T47D (cell line): ENCODE measurements around the gene EXOG.

Source experiments
- DNase-seq, 2 experiments: peaks; one replicate each; pipeline versions ENCODE4 v3.0.0 to v3.0.0-alpha.2; 2011 to 2012; ENCODE audit warnings: low read depth in 1 of 2, low spot score in 1 of 2
- JUND ChIP-seq: IDR thresholded peaks from 2 replicates; pipeline ENCODE4 v1.6.1; 2012; ENCODE audit warnings: low read depth
- in situ Hi-C: cut with HindIII; loops from 2 replicates; pipeline ENCODE4 v1.10.0; 2016; ENCODE audit warnings: low sequenced_read_pairs, low pct_unique_long_range_greater_than_20kb

The EXOG gene, protein sequence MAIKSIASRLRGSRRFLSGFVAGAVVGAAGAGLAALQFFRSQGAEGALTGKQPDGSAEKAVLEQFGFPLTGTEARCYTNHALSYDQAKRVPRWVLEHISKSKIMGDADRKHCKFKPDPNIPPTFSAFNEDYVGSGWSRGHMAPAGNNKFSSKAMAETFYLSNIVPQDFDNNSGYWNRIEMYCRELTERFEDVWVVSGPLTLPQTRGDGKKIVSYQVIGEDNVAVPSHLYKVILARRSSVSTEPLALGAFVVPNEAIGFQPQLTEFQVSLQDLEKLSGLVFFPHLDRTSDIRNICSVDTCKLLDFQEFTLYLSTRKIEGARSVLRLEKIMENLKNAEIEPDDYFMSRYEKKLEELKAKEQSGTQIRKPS

DNA sequence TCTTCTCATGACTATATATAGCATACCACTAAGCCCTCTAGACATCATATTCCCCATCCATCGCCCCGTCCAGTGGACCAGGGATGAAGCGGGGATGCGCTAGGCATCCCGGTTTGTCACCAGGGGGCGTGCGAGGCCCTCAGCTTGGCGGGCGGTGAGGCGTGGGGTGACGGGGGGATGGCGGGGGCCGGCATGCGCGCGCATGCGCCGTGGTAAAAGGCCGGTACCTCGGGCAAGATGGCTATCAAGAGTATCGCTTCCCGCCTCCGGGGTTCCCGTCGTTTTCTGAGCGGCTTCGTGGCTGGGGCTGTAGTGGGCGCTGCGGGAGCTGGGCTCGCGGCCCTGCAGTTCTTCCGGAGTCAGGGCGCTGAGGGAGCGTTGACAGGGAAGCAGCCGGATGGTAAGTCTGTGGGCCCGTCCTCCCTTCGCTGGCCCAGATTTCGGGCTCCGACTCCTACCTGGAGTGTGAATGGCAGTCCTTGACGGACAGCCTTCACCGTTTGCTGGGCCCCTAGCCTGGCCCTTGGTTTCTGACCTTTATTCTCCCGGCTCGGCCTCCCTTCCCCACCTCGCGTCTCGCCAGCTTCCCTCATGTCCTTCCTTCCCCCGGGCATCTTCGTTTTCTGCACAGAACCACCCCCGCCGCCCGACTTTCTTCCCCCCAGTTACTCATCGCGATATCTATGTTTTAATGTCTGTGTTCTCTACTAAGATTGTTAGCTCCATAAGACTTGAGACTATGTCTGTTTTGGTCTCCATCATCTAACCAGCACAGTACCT is at the start of gene EXOG:
TSS of gene EXOG (plus strand) at position 210 of the 780 bp plus-strand sequence. CDS start at position 238, 28 bp downstream.
- in situ Hi-C loops, result no loop called here
- DNase-seq, result peak; percentile 85 to 91
- TF ChIP-seq JUND, result no peak

DNA sequence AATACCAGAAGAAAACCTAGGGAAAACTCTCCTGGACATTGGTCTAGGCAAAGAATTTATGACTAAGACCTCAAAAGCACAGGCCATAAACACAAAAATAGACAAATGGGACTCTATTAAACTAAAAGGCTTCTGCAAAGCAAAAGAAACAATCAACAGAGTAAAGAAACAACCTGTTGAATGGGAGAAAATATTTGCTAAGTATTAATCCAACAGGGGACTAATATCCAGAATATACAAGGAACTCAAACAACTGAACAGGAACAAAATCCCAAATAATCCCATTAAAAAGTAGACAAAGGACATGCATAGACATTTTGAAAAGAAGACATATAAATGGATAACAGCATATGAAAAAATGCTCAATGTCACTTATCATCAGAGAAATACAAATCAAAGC is 49.3 kb upstream of the EXOG start:
- DNase-seq, result no peak
- TF ChIP-seq JUND, result no peak
- in situ Hi-C loops, result no loop called here

DNA sequence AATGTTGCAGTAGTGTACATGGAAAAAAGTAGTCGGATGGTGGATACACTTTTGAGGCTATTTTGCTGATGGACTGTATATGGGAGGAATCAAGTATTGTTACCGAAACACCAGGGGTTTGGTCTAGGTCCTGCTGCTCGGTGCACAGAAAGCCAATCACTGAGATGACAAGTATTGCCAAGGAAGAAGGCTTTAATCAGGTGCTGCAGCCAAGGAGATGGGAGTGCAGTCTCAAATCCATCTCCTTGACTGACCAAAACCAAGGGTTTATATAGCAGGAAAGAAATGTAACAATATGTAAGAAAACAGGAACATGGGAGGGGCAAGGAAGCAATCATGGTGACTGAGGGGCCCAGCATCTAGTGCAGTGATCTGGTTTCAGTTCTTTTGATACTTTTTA is 45.3 kb upstream of the EXOG start:
- no peak for DNase-seq
- TF ChIP-seq JUND, result no peak
- in situ Hi-C loops, result no loop called here

DNA sequence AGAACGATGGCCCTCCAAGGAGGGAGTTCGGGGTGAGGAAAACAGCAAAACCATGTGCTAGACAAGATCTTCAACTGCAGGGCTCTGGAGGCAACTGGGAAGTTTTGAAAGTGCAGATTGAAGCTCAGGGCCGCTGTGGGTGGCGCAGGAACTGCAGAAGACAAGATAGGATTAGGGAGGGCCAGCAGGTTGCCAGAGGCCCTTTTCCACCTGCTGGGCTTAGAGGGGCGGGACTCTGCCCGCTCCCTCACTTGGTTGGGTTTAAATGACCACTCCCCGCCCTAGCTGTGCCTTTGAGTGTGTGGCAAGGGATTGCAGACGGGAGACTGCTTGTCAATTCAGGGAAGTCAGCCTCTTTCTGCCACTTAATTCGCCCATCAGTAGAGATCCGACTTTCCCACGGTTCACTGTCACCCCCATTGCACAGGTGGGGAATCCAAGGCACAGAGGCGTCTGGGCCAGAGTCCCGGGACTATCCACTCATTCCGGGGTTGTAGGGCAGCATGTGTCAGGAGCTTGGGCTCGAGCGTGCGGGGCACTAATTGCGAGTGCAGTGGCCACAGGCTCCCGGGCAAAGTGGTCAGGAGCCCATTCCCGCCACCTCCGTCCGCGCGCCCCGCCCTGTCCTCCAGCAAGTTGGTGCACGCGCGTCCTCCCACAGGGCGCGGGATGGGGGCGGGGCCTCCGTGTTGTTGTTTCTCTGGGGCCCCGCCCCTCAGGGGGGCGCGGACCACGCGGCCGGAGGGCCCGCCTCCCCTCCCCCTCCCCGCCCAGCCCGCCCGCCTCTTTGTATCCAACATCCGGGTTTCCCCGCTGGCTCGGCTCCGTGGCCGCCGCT is 42.8 kb upstream of the EXOG start, which contains the start of gene ACVR2B:
TSS of gene ACVR2B (plus strand) at position 816 of the 838 bp plus-strand sequence. CDS start 433 bp downstream, outside the sequence.
- no peak for TF ChIP-seq JUND
- in situ Hi-C loops, result no loop called here
- peak; percentile 90 to 94 for DNase-seq

DNA sequence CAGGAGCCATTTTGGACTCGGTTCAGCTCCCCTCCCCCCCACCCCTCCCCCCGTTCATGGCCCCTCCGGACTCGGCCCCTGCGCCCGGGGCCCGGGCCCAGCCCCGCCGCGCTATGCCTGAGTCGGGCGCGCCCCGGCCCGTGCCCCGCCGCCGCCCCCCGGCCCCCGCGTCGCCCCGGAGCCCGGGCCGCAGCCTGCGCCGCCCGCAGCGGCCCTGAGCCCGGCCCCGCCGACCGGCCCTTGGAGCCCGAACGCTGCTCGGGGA is 42.3 kb upstream of the EXOG start:
- no peak for TF ChIP-seq JUND

DNA sequence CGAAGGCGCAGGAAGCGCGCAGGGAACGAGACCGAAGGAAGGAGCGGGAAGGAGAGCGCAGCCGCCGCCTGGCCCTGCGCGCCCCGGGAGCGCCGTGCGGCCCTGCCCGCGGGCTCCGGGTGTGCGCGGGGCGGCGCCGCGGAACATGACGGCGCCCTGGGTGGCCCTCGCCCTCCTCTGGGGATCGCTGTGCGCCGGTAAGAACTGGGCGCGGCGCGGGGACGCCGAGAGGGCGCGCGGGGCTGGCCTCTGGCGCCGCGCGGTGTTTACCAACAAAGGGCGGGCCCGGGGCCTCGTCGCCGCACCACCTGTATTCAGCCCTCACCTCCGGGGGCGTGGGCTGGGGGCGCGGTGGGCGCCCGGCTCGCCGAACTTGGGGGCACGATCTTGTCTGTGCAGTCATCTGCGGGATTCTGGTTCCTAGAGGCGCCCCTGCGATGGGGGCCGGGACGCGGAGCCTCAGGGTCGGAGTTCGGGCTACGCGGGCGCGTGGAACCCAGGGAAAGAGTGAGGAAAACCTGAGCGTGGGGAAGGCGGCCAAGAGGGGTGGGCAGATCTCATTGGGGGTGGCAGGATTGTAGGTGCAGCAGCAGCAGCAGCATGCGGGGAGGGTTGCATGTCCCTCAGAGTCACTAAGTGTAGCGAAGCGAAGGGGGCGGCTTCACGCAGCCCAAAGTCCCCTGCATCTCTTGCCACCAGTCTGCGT is 41.8 kb upstream of the EXOG start:
- in situ Hi-C loops, result no loop called here
- TF ChIP-seq JUND, result no peak
- DNase-seq, result peak; percentile 61 to 86

More for the DNA sequence above, 42.3 kb upstream of the EXOG start:
- in situ Hi-C loops, result no loop called here
- DNase-seq, result no peak

DNA sequence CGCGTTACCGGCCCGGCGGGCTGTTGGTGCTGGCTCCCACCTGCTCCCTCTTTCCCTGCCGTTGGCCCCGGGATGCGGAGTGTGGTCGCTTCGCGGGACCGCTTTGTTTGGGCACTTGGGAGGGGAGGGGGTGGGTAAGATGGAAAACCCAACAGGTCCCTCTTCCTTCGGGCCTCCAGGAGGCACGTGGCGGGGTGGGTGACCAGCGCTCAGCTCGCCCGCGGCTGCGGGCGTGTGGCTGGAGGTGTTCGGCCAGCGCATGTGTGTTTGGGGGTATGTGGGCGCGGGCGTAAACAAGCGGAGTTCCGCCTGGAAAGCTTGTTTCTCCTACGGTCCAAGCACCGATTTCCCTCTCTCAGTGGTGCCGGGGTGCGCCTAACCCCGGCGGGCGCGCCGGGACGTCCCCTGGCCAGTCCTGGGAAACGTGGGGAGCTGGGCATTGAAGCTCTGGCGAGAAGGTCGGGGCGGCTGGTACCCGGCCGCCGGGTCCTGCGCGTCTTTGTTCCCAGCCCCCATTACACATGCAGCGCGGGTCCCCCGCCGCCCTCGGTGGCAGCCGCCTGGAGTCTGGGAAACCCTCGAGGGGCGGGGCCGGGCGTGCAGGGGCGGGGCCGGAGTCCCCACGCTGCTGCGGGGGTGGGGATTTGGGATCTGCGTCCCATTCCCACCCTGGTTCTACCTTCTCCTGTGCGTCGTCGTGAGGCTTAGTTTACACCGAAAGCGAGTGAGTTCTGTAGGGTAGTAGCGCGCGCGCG is 41.1 kb upstream of the EXOG start:
- peak; percentile 93 to 95 for DNase-seq
- TF ChIP-seq JUND, result no peak
- in situ Hi-C loops, result no loop called here

DNA sequence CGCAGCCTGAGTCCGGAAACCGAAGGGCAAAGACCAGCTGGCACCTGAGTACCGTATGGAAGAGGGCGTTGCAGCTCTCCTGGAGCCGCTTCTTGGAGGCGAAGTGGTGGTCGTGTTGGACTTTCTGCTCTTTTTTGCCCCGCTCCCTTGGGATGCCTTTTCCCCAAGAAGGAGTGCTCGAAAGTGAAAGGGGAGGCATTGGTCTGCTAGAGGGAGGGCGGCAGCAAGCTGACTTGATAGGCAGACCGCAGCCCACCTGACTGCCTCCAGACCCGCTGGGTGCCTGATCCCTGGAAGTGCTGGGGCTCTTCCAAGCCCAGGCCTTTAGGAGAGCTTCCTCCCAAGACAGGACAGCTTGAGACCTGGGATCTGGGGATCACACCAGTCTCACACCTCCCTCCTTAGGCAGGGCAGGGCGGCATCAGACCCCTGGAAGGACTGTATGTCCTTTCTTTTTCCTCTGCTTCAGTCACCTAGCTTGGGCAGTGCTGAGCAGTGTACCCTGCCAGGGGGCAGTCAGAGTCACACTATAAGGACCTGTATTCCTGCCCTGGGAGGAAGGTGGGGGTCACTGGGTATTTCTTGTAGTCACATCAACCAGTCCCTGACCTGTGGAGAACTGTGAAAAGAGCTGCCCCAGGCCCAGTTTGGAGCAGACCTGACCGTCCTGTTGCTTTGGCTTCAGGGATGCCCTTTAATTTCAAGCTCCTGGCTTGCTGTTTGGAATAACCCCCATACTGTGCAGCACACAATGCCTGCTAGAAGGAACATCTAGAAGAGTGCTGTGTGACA is 40.3 kb upstream of the EXOG start:
- TF ChIP-seq JUND, result no peak
- in situ Hi-C loops, result no loop called here
- no peak for DNase-seq

DNA sequence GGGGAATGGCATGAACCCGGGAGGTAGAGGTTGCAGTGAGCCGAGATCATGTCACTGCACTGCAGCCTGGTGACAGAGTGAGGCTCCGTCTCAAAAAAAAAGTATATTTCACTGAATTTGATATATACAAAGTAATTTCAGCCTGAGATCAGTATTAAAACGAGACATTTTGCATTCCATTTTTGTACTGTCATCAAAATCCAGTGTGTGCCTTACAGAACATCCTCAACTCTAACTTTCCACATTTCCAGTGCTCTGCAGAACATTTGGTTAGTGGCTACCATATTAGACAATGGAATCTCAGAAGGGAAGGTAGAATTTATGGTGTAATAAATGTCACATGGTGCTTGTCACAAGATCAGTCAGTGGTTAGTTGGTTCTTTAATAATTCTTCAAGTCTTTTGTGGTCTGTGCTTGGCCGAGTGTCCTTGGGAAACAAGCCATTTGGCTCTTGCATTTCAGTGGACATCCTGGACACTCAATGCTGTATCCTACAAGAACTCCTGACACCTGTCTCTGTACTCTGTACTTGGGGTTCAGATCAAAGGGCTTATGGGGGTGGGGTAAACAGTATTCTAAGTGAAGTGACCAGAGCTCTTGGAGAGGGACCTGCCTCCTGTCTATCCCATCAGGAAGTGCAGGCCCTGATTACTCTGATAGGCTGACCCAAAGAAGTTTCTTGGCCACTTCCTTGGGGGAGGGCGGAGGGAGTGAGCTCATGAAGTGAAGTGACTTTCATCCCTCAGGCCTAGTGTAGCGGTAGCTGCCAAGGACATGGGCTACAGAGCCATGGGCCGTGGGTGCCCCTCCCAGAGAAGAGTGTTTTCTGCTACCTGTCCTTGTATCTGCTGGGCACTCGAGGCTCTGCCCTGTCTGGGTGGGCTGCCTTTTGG is 38.8 kb upstream of the EXOG start:
- DNase-seq, result peak in 1 of 2 experiments; percentile 11
- in situ Hi-C loops, result no loop called here
- TF ChIP-seq JUND, result no peak
